Breast epithelium (tissue), 4 donors: Measurements from ENCODE around the gene ASB18. TPM values are rescaled to one million over a fixed set of nuclear protein-coding genes. Genes with fewer than 3 reads are reported as not detected.
A peak's percentile ranks its signal among the peaks of the same experiment; 100 is the strongest.

Source experiments
- DNase-seq, 2 donors: peaks; one replicate each; pipeline ENCODE4 v3.0.0-alpha.2; 2019; ENCODE audit warnings: low spot score in 2 of 2
- H3K27ac ChIP-seq, 2 donors: fragments of 200-600 bp; sonication (generic) in 1 of 2; one replicate each; pipeline ENCODE4 v1.5.1; 2016 to 2019; ENCODE audit warnings: mild to moderate bottlenecking in 1 of 2
- H3K27me3 ChIP-seq, 2 donors: fragments of 200-600 bp; sonication (generic) in 1 of 2; one replicate each; pipeline versions ENCODE4 v1.5.1 to v1.6.0; 2017 to 2019; ENCODE audit warnings: control low read depth in 1 of 2, mild to moderate bottlenecking in 1 of 2
- H3K36me3 ChIP-seq: fragments of 200-600 bp; one replicate; pipeline ENCODE4 v1.5.1; 2019
- H3K4me1 ChIP-seq, 2 donors: fragments of 200-600 bp; sonication (generic); one replicate each; pipeline ENCODE4 v1.5.1; 2016 to 2019; ENCODE audit warnings: control low read depth in 1 of 2
- H3K4me3 ChIP-seq, 3 donors: fragments of 200-600 bp; sonication (generic); 1 replicate in 2 of 3; 2 replicates in 1 of 3; pipeline ENCODE4 v1.5.1; 2016 to 2019; ENCODE audit warnings: mild to moderate bottlenecking in 3 of 3, moderate library complexity in 2 of 3
- H3K9me3 ChIP-seq, 2 donors: fragments of 200-600 bp; sonication (generic) in 1 of 2; one replicate each; pipeline ENCODE4 v1.5.1; 2016 to 2019; ENCODE audit warnings: control low read depth in 1 of 2
- POLR2A ChIP-seq: fragments of 450-650 bp; IDR thresholded peaks from one replicate; pipeline ENCODE4 v1.6.1; 2016; ENCODE audit warnings: antibody characterized with exemption, mild to moderate bottlenecking, moderate library complexity
- POLR2AphosphoS5 ChIP-seq, 3 donors: sonication (generic); formaldehyde crosslinking; IDR thresholded peaks; one replicate each; pipeline ENCODE4 v1.6.1; 2017; ENCODE audit warnings: antibody characterized with exemption in 3 of 3
- intact Hi-C: fragments of 100-400 bp; cut with DNase I; formaldehyde crosslinking; loops from one replicate; pipeline ENCODE4 v1.15.1; 2023; ENCODE audit warnings: low total_unique reads
- total RNA-seq, 3 donors: library from RNA; depleted of rRNA; stranded (reverse); fragments of >200 nt; gene quantifications; one replicate each; pipeline ENCODE4 v1.1.0, GENCODE V29; 2016
- TF ChIP-seq, protein P1 (sequence below), 3 donors: fragments of 450-650 bp; IDR thresholded peaks; one replicate each; pipeline ENCODE4 v1.5.1; 2016 to 2017; ENCODE audit warnings: antibody characterized with exemption in 3 of 3, mild to moderate bottlenecking in 3 of 3, moderate library complexity in 3 of 3

The ASB18 gene
- total RNA-seq, 3 donors from 2014 or later: not detected

DNA sequence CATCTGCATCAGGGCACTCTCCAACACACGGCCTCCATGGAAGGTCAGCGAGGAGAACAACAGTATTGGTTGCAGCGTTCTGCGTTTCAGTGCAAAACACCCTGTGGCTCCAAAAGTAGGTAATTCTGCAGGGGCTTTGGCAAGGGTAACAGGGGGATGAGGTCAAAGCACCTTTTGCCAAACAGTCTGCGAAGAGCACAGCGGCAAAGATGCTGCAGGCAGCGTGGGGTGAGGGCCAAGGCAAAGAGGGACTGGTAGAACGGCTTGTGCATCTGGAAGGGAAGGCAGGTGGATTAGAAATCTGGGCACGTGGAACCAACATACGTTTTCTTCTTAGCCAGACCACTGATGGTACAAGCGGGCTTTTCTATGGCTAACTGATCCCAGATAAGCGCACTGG is 69.4 kb downstream of the ASB18 start:
- H3K27ac ChIP-seq: no peak overlapping the region
- no peaks in the 10 kb centered on the region for H3K27me3 ChIP-seq
- TF ChIP-seq, protein P1, sequence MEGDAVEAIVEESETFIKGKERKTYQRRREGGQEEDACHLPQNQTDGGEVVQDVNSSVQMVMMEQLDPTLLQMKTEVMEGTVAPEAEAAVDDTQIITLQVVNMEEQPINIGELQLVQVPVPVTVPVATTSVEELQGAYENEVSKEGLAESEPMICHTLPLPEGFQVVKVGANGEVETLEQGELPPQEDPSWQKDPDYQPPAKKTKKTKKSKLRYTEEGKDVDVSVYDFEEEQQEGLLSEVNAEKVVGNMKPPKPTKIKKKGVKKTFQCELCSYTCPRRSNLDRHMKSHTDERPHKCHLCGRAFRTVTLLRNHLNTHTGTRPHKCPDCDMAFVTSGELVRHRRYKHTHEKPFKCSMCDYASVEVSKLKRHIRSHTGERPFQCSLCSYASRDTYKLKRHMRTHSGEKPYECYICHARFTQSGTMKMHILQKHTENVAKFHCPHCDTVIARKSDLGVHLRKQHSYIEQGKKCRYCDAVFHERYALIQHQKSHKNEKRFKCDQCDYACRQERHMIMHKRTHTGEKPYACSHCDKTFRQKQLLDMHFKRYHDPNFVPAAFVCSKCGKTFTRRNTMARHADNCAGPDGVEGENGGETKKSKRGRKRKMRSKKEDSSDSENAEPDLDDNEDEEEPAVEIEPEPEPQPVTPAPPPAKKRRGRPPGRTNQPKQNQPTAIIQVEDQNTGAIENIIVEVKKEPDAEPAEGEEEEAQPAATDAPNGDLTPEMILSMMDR (IDR thresholded peaks at IDR 0.05): no peak
- no peak for TF ChIP-seq POLR2AphosphoS5 (IDR thresholded peaks at IDR 0.05)
- TF ChIP-seq POLR2A: no peak
- H3K36me3 ChIP-seq: no peaks in the 10 kb centered on the region
- intact Hi-C loops: no loop called here
- no peak for DNase-seq
- H3K9me3 ChIP-seq: no peaks in the 10 kb centered on the region
- H3K4me1 ChIP-seq: no peaks in the 10 kb centered on the region
- H3K4me3 ChIP-seq: no peak overlapping the region

DNA sequence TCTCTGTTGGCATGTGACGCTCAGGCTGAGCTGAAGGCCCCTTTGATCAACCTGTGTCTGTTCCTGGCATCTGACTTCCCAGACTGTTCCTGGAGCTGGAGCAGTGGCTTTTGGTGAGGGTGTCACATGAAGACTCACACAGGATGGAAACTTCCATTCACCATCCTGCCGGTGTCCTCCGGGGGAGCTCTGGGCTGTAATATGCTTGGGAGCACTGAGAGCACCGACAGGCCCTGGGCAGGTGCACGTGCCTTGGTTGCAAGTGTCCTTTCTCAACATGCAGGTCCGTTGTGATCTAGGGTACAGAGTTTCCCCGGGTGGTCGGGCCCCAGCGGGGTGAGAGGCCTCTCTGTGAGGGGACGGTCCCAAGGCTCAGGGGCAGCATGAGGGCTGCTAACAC is 71.2 kb downstream of the ASB18 start:
- intact Hi-C loops: no loop called here
- TF ChIP-seq, protein P1 (IDR thresholded peaks at IDR 0.05): no peak
- TF ChIP-seq POLR2A: no peak
- no peak for TF ChIP-seq POLR2AphosphoS5 (IDR thresholded peaks at IDR 0.05)
- Histone ChIP-seq H3K9me3 (no peaks in the 10 kb centered on the region), H3K4me1 (no peaks in the 10 kb centered on the region), H3K4me3 (no peak overlapping the region), H3K27me3 (no peaks in the 10 kb centered on the region), H3K27ac (no peak overlapping the region), H3K36me3 (no peaks in the 10 kb centered on the region)
- no peak for DNase-seq

DNA sequence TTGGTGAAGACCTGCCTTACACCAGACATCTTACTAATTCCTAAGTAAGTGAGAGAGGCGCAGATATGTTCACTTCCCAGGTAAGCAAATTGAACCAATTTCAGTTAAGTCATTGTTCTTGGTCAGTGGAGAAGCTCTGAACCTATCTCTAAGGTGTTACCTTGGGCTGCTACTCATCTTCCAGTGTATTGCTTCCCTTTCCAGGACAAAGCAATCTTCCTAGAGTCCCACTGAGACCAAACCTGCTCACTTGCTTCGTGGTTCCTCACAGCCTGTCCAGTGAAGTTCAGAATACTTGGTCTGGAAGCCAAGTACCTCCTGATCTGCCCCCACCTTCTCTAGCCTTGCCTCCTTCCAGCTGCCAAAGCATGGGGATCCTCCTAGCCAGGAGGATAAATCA is 73.5 kb downstream of the ASB18 start:
- intact Hi-C loops: no loop called here
- DNase-seq: no peak
- Histone ChIP-seq H3K27me3 (no peaks in the 10 kb centered on the region), H3K36me3 (no peaks in the 10 kb centered on the region), H3K4me3 (no peak overlapping the region), H3K9me3 (no peaks in the 10 kb centered on the region), H3K4me1 (no peaks in the 10 kb centered on the region), H3K27ac (no peak overlapping the region)
- no peak for TF ChIP-seq POLR2AphosphoS5 (IDR thresholded peaks at IDR 0.05)
- no peak for TF ChIP-seq POLR2A
- TF ChIP-seq, protein P1 (IDR thresholded peaks at IDR 0.05): no peak

DNA sequence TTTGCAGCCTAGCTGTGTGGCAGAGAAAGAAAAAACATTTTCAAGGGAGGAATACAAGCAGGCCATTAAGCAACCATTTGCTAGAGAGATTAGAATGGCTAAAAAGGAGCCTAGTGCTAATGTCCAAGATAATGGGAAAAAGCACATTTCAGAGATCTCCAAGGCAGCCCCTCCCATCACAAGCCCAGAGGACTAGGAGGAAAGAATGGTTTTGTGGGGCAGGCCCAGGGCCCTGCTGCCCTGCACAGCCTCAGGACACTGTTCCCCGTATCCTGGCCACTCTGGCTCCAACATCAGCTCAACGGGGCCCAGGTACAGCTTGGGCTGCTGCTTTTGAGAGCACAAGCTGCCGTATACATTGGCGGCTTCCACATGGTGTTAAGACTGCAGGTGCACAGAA is 79.5 kb downstream of the ASB18 start:
- Histone ChIP-seq H3K27me3 (peaks cover 0 to 21% of the 10 kb centered on the region in 2 donors), H3K36me3 (no peaks in the 10 kb centered on the region), H3K9me3 (peaks cover 0 to 10% of the 10 kb centered on the region in 2 donors), H3K4me1 (peaks cover 0 to 2% of the 10 kb centered on the region in 2 donors), H3K4me3 (no peak overlapping the region), H3K27ac (no peak overlapping the region)
- intact Hi-C loops: no loop called here
- TF ChIP-seq POLR2A (no peak), POLR2AphosphoS5 (IDR thresholded peaks at IDR 0.05) (no peak)
- TF ChIP-seq, protein P1 (IDR thresholded peaks at IDR 0.05): no peak
- DNase-seq: no peak

DNA sequence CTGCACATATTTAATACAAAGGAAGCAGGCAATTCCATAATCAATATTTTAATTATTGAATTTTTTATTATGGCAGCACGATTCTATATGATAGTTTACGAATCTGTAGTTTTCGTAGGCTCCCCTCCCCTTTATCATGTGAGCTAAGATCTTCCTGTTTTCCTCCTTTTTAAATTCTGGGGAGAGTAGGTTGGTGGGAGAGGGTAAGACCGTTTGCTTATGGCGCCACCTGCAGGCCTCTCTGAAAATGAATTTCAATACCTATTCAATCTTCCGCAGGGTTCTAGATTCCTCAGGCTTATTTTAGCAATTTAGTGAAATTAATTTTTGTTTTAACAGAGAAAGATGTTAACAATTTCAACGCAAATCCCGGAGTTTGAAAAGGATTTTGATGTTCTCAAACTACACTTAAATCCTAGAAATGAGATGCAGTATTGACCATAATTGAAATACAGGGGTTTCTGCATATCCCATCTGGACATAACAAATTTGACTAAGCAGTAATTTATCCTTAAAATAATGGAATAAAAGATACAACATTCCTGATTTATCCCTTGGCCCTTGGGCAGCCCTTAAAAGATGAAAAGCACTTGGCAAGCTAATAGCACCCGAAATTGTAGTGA is 83.3 kb downstream of the ASB18 start:
- peaks cover 4 to 55% of the 10 kb centered on the region in 2 donors for H3K27me3 ChIP-seq
- TF ChIP-seq POLR2A (no peak), POLR2AphosphoS5 (IDR thresholded peaks at IDR 0.05) (no peak)
- TF ChIP-seq, protein P1 (IDR thresholded peaks at IDR 0.05): peak in 2 of 3 donors; percentile 45 to 52
- H3K4me1 ChIP-seq: peaks cover 0 to 8% of the 10 kb centered on the region in 2 donors
- no peak overlapping the region for H3K27ac ChIP-seq
- intact Hi-C loops: no loop called here
- no peak for DNase-seq
- H3K36me3 ChIP-seq: no peaks in the 10 kb centered on the region
- H3K9me3 ChIP-seq: peaks cover 0 to 10% of the 10 kb centered on the region in 2 donors
- no peak overlapping the region for H3K4me3 ChIP-seq
